Mucosa of stomach (tissue), 1 donor: ENCODE data around the gene TREX2.

Experiments used
- H3K27me3 ChIP-seq: one replicate; pipeline ENCODE4 v1.7.0; 2013; ENCODE audit warnings: mild to moderate bottlenecking, low read length; ENCODE audit not compliant: control insufficient read depth, insufficient read depth
- H3K36me3 ChIP-seq: one replicate; pipeline ENCODE4 v1.7.0; 2013; ENCODE audit warnings: low read length; ENCODE audit not compliant: control insufficient read depth, insufficient read depth
- H3K4me1 ChIP-seq: one replicate; pipeline ENCODE4 v1.7.0; 2013; ENCODE audit warnings: mild to moderate bottlenecking, low read length; ENCODE audit not compliant: control insufficient read depth, insufficient read depth
- H3K4me3 ChIP-seq: one replicate; pipeline ENCODE4 v1.7.0; 2013; ENCODE audit warnings: low read length
- H3K9ac ChIP-seq: one replicate; pipeline ENCODE4 v1.7.0; 2013; ENCODE audit warnings: mild to moderate bottlenecking, low read length, moderate library complexity
- H3K9me3 ChIP-seq: one replicate; pipeline ENCODE4 v1.7.0; 2013; ENCODE audit warnings: mild to moderate bottlenecking, low read length, moderate library complexity; ENCODE audit not compliant: control insufficient read depth
- donor health status: Pancreatic carcinoma.

Gene TREX2

GRCh38 chrX:153439977-153440376 is 5.9 kb downstream of the TREX2 start:
- H3K4me3 ChIP-seq = no peak overlapping the region
- no peaks in the 10 kb centered on the region for H3K27me3 ChIP-seq
- no peak overlapping the region for H3K9ac ChIP-seq
- H3K9me3 ChIP-seq = no peaks in the 10 kb centered on the region
- H3K4me1 ChIP-seq = no peaks in the 10 kb centered on the region
- no peaks in the 10 kb centered on the region for H3K36me3 ChIP-seq

GRCh38 chrX:153438532-153438931 is 7.3 kb downstream of the TREX2 start:
- Histone ChIP-seq H3K9me3 (no peaks in the 10 kb centered on the region), H3K4me1 (no peaks in the 10 kb centered on the region), H3K36me3 (no peaks in the 10 kb centered on the region), H3K4me3 (no peak overlapping the region), H3K9ac (no peak overlapping the region), H3K27me3 (no peaks in the 10 kb centered on the region)

GRCh38 chrX:153435845-153436244 is 10.0 kb downstream of the TREX2 start:
- H3K27me3 ChIP-seq = no peaks in the 10 kb centered on the region

GRCh38 chrX:153434801-153435200 is 11.1 kb downstream of the TREX2 start:
- Histone ChIP-seq H3K9me3 (no peaks in the 10 kb centered on the region), H3K27me3 (no peaks in the 10 kb centered on the region)

More at GRCh38 chrX:153435845-153436244, 10.0 kb downstream of the TREX2 start:
- no peaks in the 10 kb centered on the region for H3K4me1 ChIP-seq
- no peak overlapping the region for H3K9ac ChIP-seq
- no peaks in the 10 kb centered on the region for H3K36me3 ChIP-seq
- H3K9me3 ChIP-seq = no peaks in the 10 kb centered on the region
- no peak overlapping the region for H3K4me3 ChIP-seq

GRCh38 chrX:153433781-153434285 is 12.0 kb downstream of the TREX2 start:
- Histone ChIP-seq H3K27me3 (no peaks in the 10 kb centered on the region), H3K36me3 (no peaks in the 10 kb centered on the region), H3K4me1 (no peaks in the 10 kb centered on the region)

More at GRCh38 chrX:153434801-153435200, 11.1 kb downstream of the TREX2 start:
- no peak overlapping the region for H3K4me3 ChIP-seq
- no peaks in the 10 kb centered on the region for H3K36me3 ChIP-seq
- H3K9ac ChIP-seq = no peak overlapping the region
- no peaks in the 10 kb centered on the region for H3K4me1 ChIP-seq

GRCh38 chrX:153433161-153433680 is 12.6 kb downstream of the TREX2 start:
- no peaks in the 10 kb centered on the region for H3K27me3 ChIP-seq
- H3K4me3 ChIP-seq = no peak overlapping the region
- H3K9ac ChIP-seq = no peak overlapping the region
- H3K4me1 ChIP-seq = no peaks in the 10 kb centered on the region
- H3K9me3 ChIP-seq = no peaks in the 10 kb centered on the region
- no peaks in the 10 kb centered on the region for H3K36me3 ChIP-seq

More at GRCh38 chrX:153433781-153434285, 12.0 kb downstream of the TREX2 start:
- Histone ChIP-seq H3K4me3 (no peak overlapping the region), H3K9ac (no peak overlapping the region), H3K9me3 (no peaks in the 10 kb centered on the region)

- Histone ChIP-seq H3K36me3 (no peaks in the 10 kb centered on the region), H3K27me3 (no peaks in the 10 kb centered on the region), H3K4me1 (no peaks in the 10 kb centered on the region), H3K9ac (no peak overlapping the region), H3K9me3 (no peaks in the 10 kb centered on the region), H3K4me3 (no peak overlapping the region)
Observed at GRCh38 chrX:153430796-153431195, 15.1 kb downstream of the TREX2 start.

GRCh38 chrX:153426204-153426603 is 19.7 kb downstream of the TREX2 start:
- Histone ChIP-seq H3K4me1 (no peaks in the 10 kb centered on the region), H3K4me3 (no peak overlapping the region), H3K9me3 (no peaks in the 10 kb centered on the region), H3K27me3 (no peaks in the 10 kb centered on the region), H3K9ac (no peak overlapping the region), H3K36me3 (no peaks in the 10 kb centered on the region)

GRCh38 chrX:153423652-153424051 is 22.2 kb downstream of the TREX2 start:
- no peak overlapping the region for H3K9ac ChIP-seq
- H3K9me3 ChIP-seq = no peaks in the 10 kb centered on the region
- H3K27me3 ChIP-seq = no peaks in the 10 kb centered on the region
- no peak overlapping the region for H3K4me3 ChIP-seq
- H3K4me1 ChIP-seq = no peaks in the 10 kb centered on the region
- H3K36me3 ChIP-seq = no peaks in the 10 kb centered on the region

GRCh38 chrX:153421856-153422255 is 24.0 kb downstream of the TREX2 start:
- Histone ChIP-seq H3K27me3 (no peaks in the 10 kb centered on the region), H3K9me3 (no peaks in the 10 kb centered on the region), H3K4me3 (no peak overlapping the region), H3K36me3 (no peaks in the 10 kb centered on the region), H3K4me1 (no peaks in the 10 kb centered on the region), H3K9ac (no peak overlapping the region)

GRCh38 chrX:153420851-153421599 is 24.8 kb downstream of the TREX2 start:
- H3K4me1 ChIP-seq = no peaks in the 10 kb centered on the region
- H3K9ac ChIP-seq = no peak overlapping the region
- H3K27me3 ChIP-seq = no peaks in the 10 kb centered on the region
- no peaks in the 10 kb centered on the region for H3K9me3 ChIP-seq
- H3K36me3 ChIP-seq = no peaks in the 10 kb centered on the region
- no peak overlapping the region for H3K4me3 ChIP-seq

- Histone ChIP-seq H3K27me3 (no peaks in the 10 kb centered on the region), H3K9ac (no peak overlapping the region), H3K36me3 (no peaks in the 10 kb centered on the region), H3K4me1 (no peaks in the 10 kb centered on the region), H3K9me3 (no peaks in the 10 kb centered on the region), H3K4me3 (no peak overlapping the region)
Observed at GRCh38 chrX:153417637-153418036, 28.2 kb downstream of the TREX2 start.
